Esophagus squamous epithelium (tissue), 5 donors: ENCODE data around the gene ECSIT. TPM values are rescaled to one million over a fixed set of nuclear protein-coding genes. Genes with fewer than 3 reads are reported as not detected.
"Not testable (repeated sequence)": the region's sequence is repeated elsewhere in the genome, so short reads cannot be mapped to it uniquely, and the experiment has no call there.

Experiments
- DNase-seq: peaks from one replicate; lab custom pipeline; 2025; lab: John Stamatoyannopoulos, UW
- H3K27ac ChIP-seq, 4 donors: fragments of 200-600 bp; sonication (generic); one replicate each; pipeline ENCODE4 v1.5.1; 2016 to 2019; ENCODE audit warnings: mild to moderate bottlenecking in 1 of 4
- H3K27me3 ChIP-seq, 4 donors: fragments of 200-600 bp; sonication (generic); 1 replicate in 3 of 4; 2 replicates in 1 of 4; pipeline versions ENCODE4 v1.5.1 to v1.6.0; 2017 to 2021; ENCODE audit warnings: antibody characterized with exemption in 1 of 4
- H3K36me3 ChIP-seq, 3 donors: fragments of 200-600 bp; sonication (generic); one replicate each; pipeline ENCODE4 v1.5.1; 2016 to 2019
- H3K4me1 ChIP-seq, 3 donors: fragments of 200-600 bp; sonication (generic); one replicate each; pipeline ENCODE4 v1.5.1; 2017 to 2019
- H3K4me3 ChIP-seq, 4 donors: fragments of 200-600 bp; sonication (generic); 1 replicate in 3 of 4; 2 replicates in 1 of 4; pipeline ENCODE4 v1.5.1; 2016 to 2019; ENCODE audit warnings: mild to moderate bottlenecking in 2 of 4, moderate library complexity in 1 of 4
- H3K9me3 ChIP-seq, 3 donors: fragments of 200-600 bp; sonication (generic); one replicate each; pipeline ENCODE4 v1.5.1; 2016 to 2019
- CTCF ChIP-seq, 6 experiments: fragments of 450-650 bp in 4 of 6; fragments of 200-600 bp in 2 of 6; sonication (generic) in 2 of 6; IDR thresholded peaks; one replicate each; pipeline ENCODE4 v1.5.1; 2016 to 2019; ENCODE audit warnings: antibody characterized with exemption in 6 of 6, mild to moderate bottlenecking in 4 of 6, moderate library complexity in 4 of 6
- POLR2A ChIP-seq, 4 donors: fragments of 450-650 bp; IDR thresholded peaks; one replicate each; pipeline ENCODE4 v1.6.1; 2017; ENCODE audit warnings: antibody characterized with exemption in 4 of 4, mild to moderate bottlenecking in 4 of 4, moderate library complexity in 3 of 4
- WGBS, 2 donors: methylation state at CpG; one replicate each; pipeline ENCODE4 v1.1.5; 2018; 5-methylcytosine and 5-hydroxymethylcytosine counted together
- intact Hi-C: fragments of 100-400 bp; cut with DNase I; formaldehyde crosslinking; loops from one replicate; pipeline ENCODE4 v1.15.0; 2022
- total RNA-seq, 4 donors: library from RNA; depleted of rRNA; stranded (reverse); fragments of >200 nt; gene quantifications; one replicate each; pipeline ENCODE4 v1.1.0, GENCODE V29; 2016
- donor health status: DM: yes; HTN: yes; CAD: no.

Gene ECSIT
- total RNA-seq, 4 donors from 2014 or later, result 41.4 to 47.1 (median 43.1) TPM

- 40 to 49% methylated on average over 19 to 20 of the region's 62 CpGs for WGBS, 2 donors
- Histone ChIP-seq H3K9me3 (no peaks in the 10 kb centered on the region), H3K27me3 (peaks cover 14 to 54% (median 20%) of the 10 kb centered on the region in 4 donors), H3K27ac (no peak overlapping the region), H3K36me3 (peaks cover 0 to 11% (median 0%) of the 10 kb centered on the region in 3 donors), H3K4me3 (peak overlapping the region in 2 of 4 donors; percentile 27 to 45), H3K4me1 (peaks cover 10 to 47% (median 36%) of the 10 kb centered on the region in 3 donors)
- intact Hi-C loops, result no loop called here
- TF ChIP-seq POLR2A (IDR thresholded peaks at IDR 0.05), result no peak
- no peak for DNase-seq
Measured at GRCh38 chr19:11479090-11479897, 49.6 kb downstream of the ECSIT start.

DNA sequence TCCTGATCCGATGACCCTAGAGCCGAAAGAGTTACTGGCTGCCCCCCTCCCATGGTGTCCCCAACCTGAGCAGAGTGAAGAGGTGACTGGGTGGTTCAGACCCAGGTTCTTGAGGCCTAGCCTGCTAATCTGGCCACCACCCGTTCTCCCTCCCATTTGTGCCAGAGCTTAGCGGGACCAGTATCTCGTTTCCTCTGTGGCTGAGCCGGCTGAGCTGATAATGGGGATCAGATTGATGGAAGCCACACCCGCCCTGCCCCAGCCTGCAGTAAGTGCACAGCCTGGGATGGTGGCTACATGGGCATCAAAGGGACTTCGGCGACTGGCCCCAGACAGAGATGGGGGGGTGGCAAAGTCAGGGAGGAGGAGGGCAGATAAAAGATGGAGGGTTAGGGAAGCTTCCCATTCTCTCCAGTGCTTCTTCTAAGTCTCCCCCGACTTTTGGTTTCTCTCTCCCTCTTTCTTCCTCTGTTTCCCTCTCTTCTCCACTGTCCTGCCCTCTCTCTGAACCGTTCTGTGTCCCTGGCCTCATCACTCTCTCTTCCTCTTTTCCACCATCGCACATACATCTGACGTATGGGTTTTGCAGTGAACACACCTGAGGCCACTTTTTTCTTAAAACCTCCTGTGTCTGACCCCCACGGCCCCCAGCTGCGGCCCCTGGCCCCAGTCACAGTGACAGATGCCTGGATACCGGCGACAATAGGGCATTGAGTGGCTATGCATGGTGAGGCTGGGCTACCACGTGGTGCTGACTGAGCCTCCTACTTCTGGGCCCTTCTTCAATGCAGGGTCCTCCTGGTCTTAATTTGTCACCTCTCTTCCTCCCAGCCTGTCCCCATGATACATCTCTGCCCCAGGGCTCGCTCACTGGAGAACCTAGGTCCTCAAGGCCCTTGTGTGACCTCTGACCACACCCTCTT is 50.5 kb downstream of the ECSIT start:
- intact Hi-C loops, result no loop called here
- H3K9me3 ChIP-seq, result no peaks in the 10 kb centered on the region
- TF ChIP-seq POLR2A (IDR thresholded peaks at IDR 0.05) (no peak), CTCF (IDR thresholded peaks at IDR 0.05) (no peak)
- H3K4me1 ChIP-seq, result peaks cover 10 to 44% (median 36%) of the 10 kb centered on the region in 3 donors
- H3K27me3 ChIP-seq, result peaks cover 14 to 46% (median 20%) of the 10 kb centered on the region in 4 donors
- H3K4me3 ChIP-seq, result no peak overlapping the region
- H3K36me3 ChIP-seq, result peaks cover 0 to 2% (median 0%) of the 10 kb centered on the region in 3 donors
- WGBS, 2 donors, result 58 to 64% methylated on average over 13 to 17 of the region's 19 CpGs
- H3K27ac ChIP-seq, result no peak overlapping the region
- no peak for DNase-seq

GRCh38 chr19:11475861-11476260 is 53.1 kb downstream of the ECSIT start:
- WGBS, 2 donors, result 73 to 74% methylated on average over 5 to 6 of the region's 8 CpGs
- H3K27ac ChIP-seq, result no peak overlapping the region
- no peaks in the 10 kb centered on the region for H3K36me3 ChIP-seq
- H3K4me1 ChIP-seq, result peaks cover 0 to 18% (median 17%) of the 10 kb centered on the region in 3 donors
- H3K4me3 ChIP-seq, result no peak overlapping the region
- no peak for DNase-seq
- intact Hi-C loops, result no loop called here
- no peaks in the 10 kb centered on the region for H3K9me3 ChIP-seq
- peaks cover 8 to 20% (median 14%) of the 10 kb centered on the region in 4 donors for H3K27me3 ChIP-seq
- TF ChIP-seq POLR2A (IDR thresholded peaks at IDR 0.05), result no peak
- TF ChIP-seq CTCF (IDR thresholded peaks at IDR 0.05), result no peak

- H3K27me3 ChIP-seq, result peaks cover 4 to 15% (median 9%) of the 10 kb centered on the region in 4 donors
- 77 to 93% methylated on average over 2 to 3 of the region's 3 CpGs for WGBS, 2 donors
- intact Hi-C loops, H3K27ac ChIP-seq, H3K9me3 ChIP-seq, DNase-seq, H3K36me3 ChIP-seq, H3K4me3 ChIP-seq: not testable (repeated sequence)
- peaks cover 0 to 13% (median 13%) of the 10 kb centered on the region in 3 donors for H3K4me1 ChIP-seq
Measured at GRCh38 chr19:11475343-11475742, 53.6 kb downstream of the ECSIT start.

- Histone ChIP-seq H3K27ac (no peak overlapping the region), H3K36me3 (no peaks in the 10 kb centered on the region), H3K27me3 (no peaks in the 10 kb centered on the region), H3K4me3 (no peak overlapping the region), H3K9me3 (no peaks in the 10 kb centered on the region), H3K4me1 (peaks cover 0 to 3% (median 0%) of the 10 kb centered on the region in 3 donors)
- intact Hi-C loops, result no loop called here
- 42 to 43% methylated on average over 4 of the region's 4 CpGs for WGBS, 2 donors
- TF ChIP-seq CTCF (IDR thresholded peaks at IDR 0.05), result no peak
- no peak for TF ChIP-seq POLR2A (IDR thresholded peaks at IDR 0.05)
- DNase-seq, result no peak
Measured at GRCh38 chr19:11473725-11474124, 55.2 kb downstream of the ECSIT start.

DNA sequence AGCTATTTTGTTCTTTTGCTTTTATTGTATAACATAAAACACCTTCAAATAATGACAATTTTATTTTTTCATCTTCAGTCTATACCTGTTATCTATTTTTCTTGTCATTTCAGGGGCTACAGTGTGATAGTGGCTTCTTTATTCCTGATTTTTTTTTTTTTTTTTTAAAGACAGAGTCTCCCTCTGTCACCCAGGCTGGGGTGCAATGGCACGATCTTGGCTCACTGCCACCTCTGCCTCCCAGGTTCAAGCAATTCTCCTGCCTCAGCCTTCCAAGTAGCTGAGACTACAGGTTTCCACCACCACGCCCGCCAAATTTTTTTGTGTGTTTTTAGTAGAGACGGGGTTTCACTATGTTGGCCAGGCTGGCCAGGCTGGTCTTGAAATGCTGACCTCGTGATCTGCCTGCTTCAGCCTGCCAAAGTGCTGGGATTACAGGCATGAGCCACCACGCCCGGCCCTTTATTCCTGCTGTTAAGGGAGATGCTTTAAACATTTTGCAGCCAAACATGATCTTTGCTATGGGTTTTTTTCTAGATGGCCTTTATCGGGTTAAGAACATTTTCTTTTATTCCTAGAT is 60.6 kb downstream of the ECSIT start:
- DNase-seq, H3K27me3 ChIP-seq, H3K4me1 ChIP-seq, intact Hi-C loops, H3K36me3 ChIP-seq, H3K27ac ChIP-seq, H3K4me3 ChIP-seq, H3K9me3 ChIP-seq: not testable (repeated sequence)
- WGBS, 2 donors, result 27 to 37% methylated on average over 8 of the region's 8 CpGs
